T1000 (cell line): Measurements from ENCODE around the gene HSPA1B.
A peak's percentile ranks its signal among the peaks of the same experiment; 100 is the strongest.
"Not testable (repeated sequence)": the region's sequence is repeated elsewhere in the genome, so short reads cannot be mapped to it uniquely, and the experiment has no call there.

Experiments used
- DNase-seq: peaks from one replicate; lab custom pipeline; 2025; ENCODE audit warnings: mixed read lengths; lab: John Stamatoyannopoulos, UW

The HSPA1B gene

GRCh38 chr6:31827286-31828079, at the start of gene HSPA1B:
TSS of gene HSPA1B (plus strand) at chr6:31827738. CDS start at chr6:31827951, 213 bp downstream.
- peak; percentile 99 for DNase-seq

- DNase-seq: no peak
Measured at GRCh38 chr6:31778193-31778592, 49.3 kb upstream of the HSPA1B start.

- no peak for DNase-seq
Measured at GRCh38 chr6:31778999-31779885, 48.3 kb upstream of the HSPA1B start.

- DNase-seq: no peak
Measured at GRCh38 chr6:31779908-31780307, 47.6 kb upstream of the HSPA1B start.

GRCh38 chr6:31780507-31781243, 46.9 kb upstream of the HSPA1B start:
- no peak for DNase-seq

- no peak for DNase-seq
Measured at GRCh38 chr6:31781244-31782125, 46.1 kb upstream of the HSPA1B start.

- DNase-seq: no peak
Measured at GRCh38 chr6:31782126-31782855, 45.2 kb upstream of the HSPA1B start.

- DNase-seq: no peak
Measured at GRCh38 chr6:31784098-31784925, 43.2 kb upstream of the HSPA1B start.

GRCh38 chr6:31785475-31785874, 42.1 kb upstream of the HSPA1B start:
- DNase-seq: no peak

GRCh38 chr6:31791324-31792089, 36.0 kb upstream of the HSPA1B start:
- no peak for DNase-seq

- no peak for DNase-seq
Measured at GRCh38 chr6:31792090-31792374, 35.5 kb upstream of the HSPA1B start.

- no peak for DNase-seq
Measured at GRCh38 chr6:31792761-31793171, 34.8 kb upstream of the HSPA1B start.

GRCh38 chr6:31793927-31794245, 33.7 kb upstream of the HSPA1B start:
- DNase-seq: not testable (repeated sequence)

GRCh38 chr6:31794294-31794865, 33.2 kb upstream of the HSPA1B start:
- no peak for DNase-seq

GRCh38 chr6:31794866-31795615, 32.5 kb upstream of the HSPA1B start:
- DNase-seq: peak; percentile 55

GRCh38 chr6:31795616-31796298, 31.8 kb upstream of the HSPA1B start, which contains the start of gene VARS1:
TSS of gene VARS1 (minus strand) at chr6:31795752. CDS start at chr6:31795217, 535 bp downstream.
- DNase-seq: peak; percentile 82

GRCh38 chr6:31796993-31797385, 30.5 kb upstream of the HSPA1B start:
- DNase-seq: no peak
